GM18873 (cell line): ENCODE data around the gene TMEM126B.
"Not testable (repeated sequence)": the region's sequence is repeated elsewhere in the genome, so short reads cannot be mapped to it uniquely, and the experiment has no call there.

Experiments
- ATAC-seq: cut with Tn5 transposase; IDR thresholded peaks from one replicate; pipeline ENCODE4 v1.9.1; 2021; ENCODE audit warnings: mild to moderate bottlenecking, moderate library complexity, moderate number of reproducible peaks; ENCODE audit not compliant: unreplicated experiment, low FRiP score

TMEM126B gene

GRCh38 chr11:85627998-85628770 lies at the start of gene TMEM126B:
TMEM126B (plus strand) TSS chr11:85628593; CDS start chr11:85628608, 15 bp downstream.
- peak; percentile 99 for ATAC-seq

- ATAC-seq, result no peak
Measured at GRCh38 chr11:85582111-85582510, 46.3 kb upstream of the TMEM126B start.

DNA sequence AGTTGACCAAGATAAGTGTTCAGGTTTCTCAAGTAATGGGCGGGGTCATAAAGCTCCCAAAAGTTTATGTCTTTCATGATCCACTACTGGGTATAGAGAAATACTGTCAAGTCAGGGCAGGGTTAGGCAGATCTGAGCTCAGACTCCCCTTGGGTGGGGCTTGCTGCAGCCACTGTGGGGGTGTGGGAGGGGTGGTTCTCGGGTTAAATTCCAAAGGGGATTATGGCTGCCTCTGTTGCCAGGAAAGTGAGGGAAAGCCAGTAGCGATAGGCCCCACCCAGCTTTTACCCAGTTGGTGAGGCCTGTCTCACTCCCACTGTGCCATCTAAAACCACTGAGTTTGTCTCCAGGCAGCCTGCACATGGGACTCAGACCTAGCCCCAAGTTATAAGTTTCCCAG lies 39.0 kb upstream of the TMEM126B start:
- no peak for ATAC-seq

GRCh38 chr11:85590848-85591483 lies 37.4 kb upstream of the TMEM126B start:
- ATAC-seq, result no peak

- no peak for ATAC-seq
Measured at GRCh38 chr11:85595285-85595884, 33.0 kb upstream of the TMEM126B start.

DNA sequence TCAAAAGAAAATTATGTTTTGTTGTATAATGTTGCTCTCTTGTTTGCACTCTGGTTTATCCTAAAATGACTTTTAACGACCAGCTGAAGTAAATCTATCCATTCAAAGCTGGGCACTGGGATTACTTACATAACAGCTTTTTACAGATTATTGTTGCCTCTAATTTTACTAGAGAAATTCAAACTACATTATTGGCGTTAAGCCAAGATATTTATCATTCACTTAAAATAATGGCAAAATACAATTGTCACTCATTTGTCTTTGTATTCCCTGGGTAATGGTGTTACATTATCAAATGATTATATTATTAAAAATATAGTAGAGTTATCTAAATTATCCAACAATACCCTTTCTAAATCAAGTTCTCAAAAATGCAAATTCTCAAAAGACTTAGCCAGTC lies 31.5 kb upstream of the TMEM126B start:
- no peak for ATAC-seq

DNA sequence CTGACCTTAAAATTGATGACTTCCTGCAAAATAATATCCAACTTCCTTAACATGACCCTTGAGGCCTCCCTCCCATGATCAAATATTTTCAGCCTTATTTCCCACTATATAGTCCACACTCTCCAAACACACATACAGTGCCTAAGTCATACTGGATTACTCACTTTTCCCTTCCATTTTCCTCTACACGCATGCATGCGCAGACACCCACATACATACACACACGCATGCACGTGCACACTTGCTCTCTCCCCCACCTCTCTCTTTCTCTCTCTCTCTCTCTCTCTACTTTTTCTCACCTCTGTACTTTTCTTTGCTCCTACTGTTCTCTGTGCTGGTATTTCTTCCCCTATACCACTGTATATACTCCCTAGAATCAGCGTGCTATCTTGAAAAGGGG lies 29.3 kb upstream of the TMEM126B start:
- no peak for ATAC-seq

GRCh38 chr11:85602526-85603213 lies 25.7 kb upstream of the TMEM126B start:
- no peak for ATAC-seq

DNA sequence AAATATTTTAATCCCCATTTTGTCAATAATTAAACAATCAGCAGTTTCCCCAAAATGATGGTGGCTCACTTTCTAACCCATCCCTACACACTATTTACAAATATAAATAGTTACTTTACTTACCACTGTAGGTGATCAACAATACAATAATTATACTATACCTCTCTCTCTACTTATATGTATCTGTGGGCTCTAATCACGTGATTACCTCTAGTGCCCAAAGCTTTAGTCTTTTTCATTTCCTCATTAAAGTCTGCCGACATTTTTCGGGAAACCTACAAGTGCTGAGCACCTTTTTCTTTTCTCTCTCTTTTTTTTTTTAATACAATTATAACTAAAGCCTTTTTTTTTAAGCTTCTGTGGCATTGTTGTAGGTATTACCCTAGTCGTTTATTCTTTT lies 25.2 kb upstream of the TMEM126B start:
- ATAC-seq, result no peak

- not testable (repeated sequence) for ATAC-seq
Measured at GRCh38 chr11:85606237-85606636, 22.2 kb upstream of the TMEM126B start.

DNA sequence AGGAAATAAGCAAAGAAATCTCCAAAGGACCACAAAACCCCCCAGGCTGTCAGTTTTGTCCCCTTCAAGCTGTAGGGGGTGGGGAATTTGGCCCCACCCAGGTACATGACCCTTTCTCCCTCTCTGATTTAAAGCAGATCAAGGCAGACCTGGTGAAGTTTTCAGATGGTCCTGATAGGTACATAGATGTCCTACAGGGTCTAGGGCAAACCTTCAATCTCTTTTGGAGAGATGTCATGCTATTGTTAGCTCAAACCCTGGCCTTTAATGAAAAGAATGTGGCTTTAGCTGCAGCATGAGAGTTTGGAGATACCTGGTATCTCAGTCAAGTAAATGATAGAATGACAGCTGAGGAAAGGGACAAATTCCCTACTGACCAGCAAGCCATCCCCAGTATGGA lies 19.8 kb upstream of the TMEM126B start:
- not testable (repeated sequence) for ATAC-seq

DNA sequence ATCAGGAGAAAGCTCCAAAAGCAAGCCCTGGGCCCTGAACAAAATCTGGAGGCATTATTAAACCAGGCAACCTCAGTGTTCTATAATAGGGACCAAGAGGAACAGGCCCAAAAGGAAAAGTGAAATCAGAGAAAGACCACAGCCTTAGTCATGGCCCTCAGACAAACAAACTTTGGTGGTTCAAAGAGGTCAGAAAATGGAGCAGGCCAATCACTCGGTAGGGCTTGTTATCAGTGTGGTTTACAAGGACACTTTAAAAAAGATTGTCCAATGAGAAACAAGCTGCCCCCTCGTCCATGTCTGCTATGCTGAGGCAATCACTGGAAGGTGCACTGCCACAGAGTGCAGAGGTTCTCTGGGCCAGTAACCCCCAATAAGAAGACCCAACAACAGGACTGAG lies 19.1 kb upstream of the TMEM126B start:
- ATAC-seq, result not testable (repeated sequence)

GRCh38 chr11:85611643-85612042 lies 16.8 kb upstream of the TMEM126B start:
- not testable (repeated sequence) for ATAC-seq

DNA sequence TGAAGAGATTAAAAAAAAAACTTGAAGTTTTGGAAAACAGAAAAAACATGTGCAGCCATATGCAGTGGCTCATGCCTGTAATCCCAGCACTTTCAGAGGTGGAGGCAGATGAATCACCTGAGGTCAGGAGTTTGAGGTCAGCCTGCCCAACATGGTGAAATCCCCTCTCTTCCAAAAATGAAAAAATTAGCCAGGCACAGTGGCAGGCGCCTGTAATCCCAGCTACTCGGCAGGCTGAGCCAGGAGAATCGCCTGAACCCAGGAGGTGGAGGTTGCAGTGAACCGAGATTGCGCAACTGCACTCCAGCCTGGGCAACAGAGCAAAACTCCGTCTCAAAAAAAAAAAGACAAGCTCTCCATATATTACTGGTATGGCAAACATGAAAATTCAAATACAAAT lies 8.9 kb upstream of the TMEM126B start:
- no peak for ATAC-seq

GRCh38 chr11:85620256-85620655 lies 8.1 kb upstream of the TMEM126B start:
- no peak for ATAC-seq

GRCh38 chr11:85626496-85626895 lies 1.9 kb upstream of the TMEM126B start:
- no peak for ATAC-seq

DNA sequence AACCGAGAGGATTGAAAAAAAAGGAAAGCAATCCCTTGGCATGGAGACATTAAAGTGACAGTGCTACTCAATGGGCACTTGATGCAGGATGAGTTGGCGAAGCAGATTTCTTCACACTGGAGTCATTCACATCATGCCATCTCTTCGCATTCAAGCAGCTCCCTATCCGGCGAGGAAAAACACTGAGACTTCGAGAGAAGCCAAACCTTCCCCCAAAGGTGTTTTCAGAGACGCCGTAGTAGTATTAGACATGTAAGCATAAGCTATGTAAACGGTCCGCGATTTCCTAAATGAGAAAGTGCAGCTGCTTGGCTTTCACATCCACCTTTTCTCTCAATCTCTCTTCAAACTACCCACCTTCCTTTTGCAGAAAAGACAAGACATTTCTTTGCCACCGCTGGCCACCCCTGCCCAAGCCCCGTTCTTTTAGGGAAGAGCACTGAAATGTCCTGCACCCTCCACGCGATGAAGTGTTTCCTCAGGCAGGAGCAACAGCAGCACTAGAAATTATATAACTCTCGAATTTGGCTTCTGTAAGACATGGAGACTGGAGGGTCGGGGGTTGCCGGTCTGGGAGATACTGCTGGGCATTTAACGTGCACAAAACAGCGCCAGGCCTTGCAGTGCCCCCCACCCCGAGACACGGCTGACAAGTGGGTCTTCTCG lies 928 bp upstream of the TMEM126B start, which contains the start of gene DLG2:
Gene DLG2 (minus strand): TSS at position 13 of the 666 bp plus-strand sequence.
- ATAC-seq, result no peak

- no peak for ATAC-seq
Measured at GRCh38 chr11:85628771-85629341, 463 bp downstream of the TMEM126B start.

DNA sequence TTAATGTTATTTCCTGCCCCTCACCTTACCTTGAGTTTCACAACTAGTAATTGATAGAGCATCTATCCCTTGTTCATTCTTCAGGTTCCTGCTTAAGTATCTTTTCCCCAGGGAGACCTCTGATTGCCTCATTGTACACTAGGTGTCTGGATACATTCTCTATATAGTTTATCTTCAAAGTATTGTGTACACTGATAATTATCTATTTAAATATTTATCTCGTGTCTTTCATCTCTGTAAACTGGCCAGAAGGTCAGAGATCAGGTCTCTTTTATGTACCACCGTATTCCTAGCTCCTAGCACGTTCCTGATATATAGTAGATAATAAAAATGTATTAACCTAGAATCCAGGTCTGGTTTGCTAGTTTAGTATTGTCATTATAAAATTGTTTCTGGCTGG lies 6.4 kb downstream of the TMEM126B start:
- ATAC-seq, result no peak

GRCh38 chr11:85643191-85643614 lies 14.8 kb downstream of the TMEM126B start:
- no peak for ATAC-seq
